ENCODE measurements around the gene OSR1. TPM values are rescaled to one million over a fixed set of nuclear protein-coding genes. Genes with fewer than 3 reads are reported as not detected.

The OSR1 gene
- total RNA-seq, 1 experiment from 2014 or later, result 4.4 TPM

GRCh38 chr2:19319698-19320097 is 38.7 kb downstream of the OSR1 start:
- no TSS peak for BruUV-seq (replicated peaks)
- ATAC-seq, result no peak
- Histone ChIP-seq H3K4me1 (ENCODE audit: control insufficient read depth, insufficient read depth, low read length) (no peaks in the 10 kb centered on the region), H3K36me3 (ENCODE audit: control insufficient read depth, insufficient read depth, low read length) (no peaks in the 10 kb centered on the region), H3K9me3 (ENCODE audit: control insufficient read depth, insufficient read depth, low read depth, low read length) (no peaks in the 10 kb centered on the region), H3K4me3 (ENCODE audit: low read depth in 2 of 2, low read length in 2 of 2) (no peak overlapping the region), H3K27me3 (ENCODE audit: control insufficient read depth, insufficient read depth, low read length) (no peaks in the 10 kb centered on the region), H3K27ac (ENCODE audit: low read length) (no peak overlapping the region)
- TF ChIP-seq POLR2AphosphoS5 (IDR thresholded peaks at IDR 0.05; ENCODE audit: low read depth, low read length), result no peak
- no peak for TF ChIP-seq CTCF (IDR thresholded peaks at IDR 0.05)
- TF ChIP-seq REST (IDR thresholded peaks at IDR 0.05; ENCODE audit: insufficient read depth in 1 of 2, low read depth in 2 of 2, low read length in 1 of 2), result no peak
- TF ChIP-seq SIN3A (IDR thresholded peaks at IDR 0.05; ENCODE audit: borderline replicate concordance, insufficient read depth, low read depth, low read length), result no peak
- TF ChIP-seq TCF7L2 (IDR thresholded peaks at IDR 0.05; ENCODE audit: low read depth, low read length), result no peak
- in situ Hi-C loops (cut with HindIII; ENCODE audit: low pct_unique_long_range_greater_than_20kb, low sequenced_read_pairs) (no loop called here), intact Hi-C loops (cut with micrococcal nuclease; ENCODE audit: unreplicated experiment) (no loop called here)
- ChIA-PET CTCF (no interaction called here), POLR2A (no interaction called here)
- DNase-seq (ENCODE audit: low read depth, low spot score), result no peak

- ATAC-seq, result no peak
Measured at GRCh38 chr2:19319064-19319463, 39.4 kb downstream of the OSR1 start.

More at GRCh38 chr2:19319064-19319463, 39.4 kb downstream of the OSR1 start:
- no peak overlapping the region for H3K4me3 ChIP-seq (ENCODE audit: low read depth in 2 of 2, low read length in 2 of 2)
- in situ Hi-C loops (cut with HindIII; ENCODE audit: low pct_unique_long_range_greater_than_20kb, low sequenced_read_pairs), result no loop called here
- POLR2A ChIA-PET, result no interaction called here
- no peak for TF ChIP-seq TCF7L2 (IDR thresholded peaks at IDR 0.05; ENCODE audit: low read depth, low read length)
- TF ChIP-seq POLR2AphosphoS5 (IDR thresholded peaks at IDR 0.05; ENCODE audit: low read depth, low read length), result no peak
- TF ChIP-seq REST (IDR thresholded peaks at IDR 0.05; ENCODE audit: insufficient read depth in 1 of 2, low read depth in 2 of 2, low read length in 1 of 2), result no peak
- TF ChIP-seq SIN3A (IDR thresholded peaks at IDR 0.05; ENCODE audit: borderline replicate concordance, insufficient read depth, low read depth, low read length), result no peak
- no peak for TF ChIP-seq CTCF (IDR thresholded peaks at IDR 0.05)
- no peaks in the 10 kb centered on the region for H3K27me3 ChIP-seq (ENCODE audit: control insufficient read depth, insufficient read depth, low read length)
- H3K27ac ChIP-seq (ENCODE audit: low read length), result no peak overlapping the region
- intact Hi-C loops (cut with micrococcal nuclease; ENCODE audit: unreplicated experiment), result no loop called here
- no peaks in the 10 kb centered on the region for H3K36me3 ChIP-seq (ENCODE audit: control insufficient read depth, insufficient read depth, low read length)
- no peaks in the 10 kb centered on the region for H3K9me3 ChIP-seq (ENCODE audit: control insufficient read depth, insufficient read depth, low read depth, low read length)
- no peaks in the 10 kb centered on the region for H3K4me1 ChIP-seq (ENCODE audit: control insufficient read depth, insufficient read depth, low read length)
- no TSS peak for BruUV-seq (replicated peaks)
- CTCF ChIA-PET, result no interaction called here
- no peak for DNase-seq (ENCODE audit: low read depth, low spot score)
